ENCODE data around the gene LAMA3.

GRCh38 chr18:23694637-23695430, 5.6 kb downstream of the LAMA3 start:
- TF ChIP-seq, protein P1, sequence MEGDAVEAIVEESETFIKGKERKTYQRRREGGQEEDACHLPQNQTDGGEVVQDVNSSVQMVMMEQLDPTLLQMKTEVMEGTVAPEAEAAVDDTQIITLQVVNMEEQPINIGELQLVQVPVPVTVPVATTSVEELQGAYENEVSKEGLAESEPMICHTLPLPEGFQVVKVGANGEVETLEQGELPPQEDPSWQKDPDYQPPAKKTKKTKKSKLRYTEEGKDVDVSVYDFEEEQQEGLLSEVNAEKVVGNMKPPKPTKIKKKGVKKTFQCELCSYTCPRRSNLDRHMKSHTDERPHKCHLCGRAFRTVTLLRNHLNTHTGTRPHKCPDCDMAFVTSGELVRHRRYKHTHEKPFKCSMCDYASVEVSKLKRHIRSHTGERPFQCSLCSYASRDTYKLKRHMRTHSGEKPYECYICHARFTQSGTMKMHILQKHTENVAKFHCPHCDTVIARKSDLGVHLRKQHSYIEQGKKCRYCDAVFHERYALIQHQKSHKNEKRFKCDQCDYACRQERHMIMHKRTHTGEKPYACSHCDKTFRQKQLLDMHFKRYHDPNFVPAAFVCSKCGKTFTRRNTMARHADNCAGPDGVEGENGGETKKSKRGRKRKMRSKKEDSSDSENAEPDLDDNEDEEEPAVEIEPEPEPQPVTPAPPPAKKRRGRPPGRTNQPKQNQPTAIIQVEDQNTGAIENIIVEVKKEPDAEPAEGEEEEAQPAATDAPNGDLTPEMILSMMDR (IDR thresholded peaks at IDR 0.05) = no peak
- no peak for TF ChIP-seq POLR2A (IDR thresholded peaks at IDR 0.05)

Measured in tibial nerve (tissue), 3 donors.